BJ (cell line): Measurements from ENCODE around the gene WDFY2. TPM values are rescaled to one million over a fixed set of nuclear protein-coding genes. Genes with fewer than 3 reads are reported as not detected.

ENCODE experiments used
- CTCF ChIA-PET: fragments of 350-600 bp; formaldehyde crosslinking; extraction: SDS; loops from one replicate; lab custom pipeline; 2021; ENCODE audit warnings: antibody characterized with exemption, inconsistent platforms; lab: Yijun Ruan, JAX
- POLR2A ChIA-PET: fragments of 300-600 bp; sonication (Branson Sonifier 250); formaldehyde crosslinking; extraction: SDS; loops from one replicate; lab custom pipeline; 2021; ENCODE audit warnings: antibody characterized with exemption; lab: Charles Lee
- DNase-seq: peaks from one replicate; pipeline ENCODE4 v3.0.0-alpha.2; 2011; ENCODE audit warnings: low read depth
- H3K27me3 ChIP-seq: 2 replicates; pipeline ENCODE4 v1.6.0; 2011; ENCODE audit warnings: low read length; ENCODE audit not compliant: control insufficient read depth, insufficient read depth
- H3K36me3 ChIP-seq: 2 replicates; pipeline ENCODE4 v1.5.1; 2011; ENCODE audit warnings: low read length; ENCODE audit not compliant: control insufficient read depth, insufficient read depth
- H3K4me3 ChIP-seq: 2 replicates; pipeline ENCODE4 v1.5.1; 2011; ENCODE audit warnings: low read depth, mild to moderate bottlenecking, control low read depth, low read length
- CTCF ChIP-seq: IDR thresholded peaks from 2 replicates; pipeline ENCODE4 v1.5.1; 2011; ENCODE audit warnings: low read depth, mild to moderate bottlenecking, control low read depth, inconsistent platforms, low read length, moderate library complexity; ENCODE audit not compliant: insufficient read depth
- polyA plus RNA-seq: library from polyadenylated mRNA; depleted of rRNA; stranded (reverse); fragments of >200 nt; gene quantifications from 2 replicates; pipeline ENCODE4 v1.2.3, GENCODE V29; 2011

WDFY2 gene
- polyA plus RNA-seq, 1 experiment: 4.3 TPM

- DNase-seq: no peak
- no peaks in the 10 kb centered on the region for H3K36me3 ChIP-seq
- no peak for TF ChIP-seq CTCF
- no peaks in the 10 kb centered on the region for H3K27me3 ChIP-seq
- ChIA-PET CTCF (interaction anchor here (1.1 to 1.3 kb wide), 2 partner anchors 13 to 72 kb away, joined by 3 to 4 read pairs; no protein-coding TSS in a partner anchor), POLR2A (interaction anchor here (0.5 kb wide), 1 partner anchor 43 kb away, joined by 3 read pairs; no protein-coding TSS in a partner anchor)
- H3K4me3 ChIP-seq: no peak overlapping the region
Measured at GRCh38 chr13:51726446-51727193, 142.4 kb downstream of the WDFY2 start.

- Histone ChIP-seq H3K27me3 (no peaks in the 10 kb centered on the region), H3K36me3 (no peaks in the 10 kb centered on the region), H3K4me3 (no peak overlapping the region)
- DNase-seq: no peak
- CTCF ChIA-PET: interaction anchor here (1.6 kb wide), 1 partner anchor 138 kb away, joined by 3 read pairs; no protein-coding TSS in a partner anchor
- TF ChIP-seq CTCF: no peak
- POLR2A ChIA-PET: no interaction called here
Measured at GRCh38 chr13:51727634-51728274, 143.5 kb downstream of the WDFY2 start.

DNA sequence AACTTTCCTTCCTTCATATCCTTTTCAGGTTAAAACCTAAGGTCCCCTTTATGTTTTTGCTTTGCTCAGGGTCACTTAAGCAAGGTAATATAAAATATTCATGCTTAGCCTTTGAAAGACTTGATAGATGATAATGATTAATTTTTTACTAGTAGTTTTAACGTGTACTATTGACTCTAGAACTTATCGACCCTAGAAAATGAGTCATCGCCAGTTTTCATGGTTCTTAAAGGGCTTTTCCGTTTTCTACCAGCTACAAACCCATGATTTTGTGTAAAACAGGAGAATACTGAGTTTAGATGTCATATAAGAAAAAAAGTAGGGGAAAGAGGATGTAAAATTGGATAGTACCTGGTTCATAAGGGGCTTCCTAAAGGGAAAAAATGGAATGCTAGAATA, 144.0 kb downstream of the WDFY2 start:
- CTCF ChIA-PET: interaction anchor here (1.6 kb wide), 1 partner anchor 139 kb away, joined by 3 read pairs; no protein-coding TSS in a partner anchor
- POLR2A ChIA-PET: no interaction called here

GRCh38 chr13:51728972-51729371, 144.7 kb downstream of the WDFY2 start:
- DNase-seq: no peak
- CTCF ChIA-PET: interaction anchor here (0.8 to 1.6 kb wide), 2 partner anchors 140 to 284 kb away, joined by 3 to 5 read pairs; no protein-coding TSS in a partner anchor
- no peak for TF ChIP-seq CTCF
- no peaks in the 10 kb centered on the region for H3K27me3 ChIP-seq
- POLR2A ChIA-PET: interaction anchor here (0.5 to 0.6 kb wide), 2 partner anchors 21 to 411 kb away, joined by 5 to 6 read pairs; no protein-coding TSS in a partner anchor
- no peak overlapping the region for H3K4me3 ChIP-seq
- H3K36me3 ChIP-seq: no peaks in the 10 kb centered on the region

More for the DNA sequence above, 144.0 kb downstream of the WDFY2 start:
- Histone ChIP-seq H3K4me3 (no peak overlapping the region), H3K36me3 (no peaks in the 10 kb centered on the region), H3K27me3 (no peaks in the 10 kb centered on the region)
- DNase-seq: no peak
- no peak for TF ChIP-seq CTCF
